Fibroblast of the aortic adventitia (primary cell): ENCODE data around the gene DCP2. TPM values are rescaled to one million over a fixed set of nuclear protein-coding genes. Genes with fewer than 3 reads are reported as not detected.
A peak's percentile ranks its signal among the peaks of the same experiment; 100 is the strongest.

Experiments
- DNase-seq: peaks from one replicate; pipeline ENCODE4 v3.0.0-alpha.2; 2010; ENCODE audit warnings: low read depth
- H3K4me3 ChIP-seq: 2 replicates; pipeline ENCODE4 v1.5.1; 2011; ENCODE audit warnings: low read depth, mild to moderate bottlenecking, control low read depth, low read length, moderate library complexity
- total RNA-seq: library from RNA; depleted of rRNA; stranded (reverse); fragments of >200 nt; gene quantifications from 2 replicates; pipeline ENCODE4 v1.2.3, GENCODE V29; 2012; ENCODE audit warnings: low replicate concordance
- TF ChIP-seq, protein P1 (sequence below): IDR thresholded peaks from 2 replicates; pipeline ENCODE4 v1.5.1; 2011; ENCODE audit warnings: mild to moderate bottlenecking, low read length, control low read depth, inconsistent platforms; ENCODE audit not compliant: insufficient read depth

DCP2 gene
- total RNA-seq, 1 donor, result 34.4 TPM

DNA sequence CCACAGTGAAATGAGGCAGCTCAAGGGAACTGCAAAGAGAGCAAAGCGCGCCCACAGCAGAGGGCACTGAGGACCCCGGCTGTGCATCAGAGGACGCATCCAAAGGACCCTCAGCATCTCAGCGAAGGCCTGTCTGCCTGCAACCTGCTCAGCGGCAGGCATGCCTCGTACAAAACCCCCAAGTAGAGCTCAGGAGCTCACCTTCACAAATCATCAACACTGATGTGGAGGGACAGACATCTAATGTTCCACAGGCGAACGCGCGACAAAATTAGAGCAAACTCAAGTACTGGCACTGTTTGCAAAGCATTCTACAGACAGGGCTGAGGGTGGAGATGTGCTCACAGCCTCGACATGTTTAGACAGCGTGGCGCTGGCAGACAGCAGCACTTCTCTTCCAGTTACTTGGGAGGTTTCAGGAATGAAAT is 81.0 kb downstream of the DCP2 start:
- TF ChIP-seq, protein P1, sequence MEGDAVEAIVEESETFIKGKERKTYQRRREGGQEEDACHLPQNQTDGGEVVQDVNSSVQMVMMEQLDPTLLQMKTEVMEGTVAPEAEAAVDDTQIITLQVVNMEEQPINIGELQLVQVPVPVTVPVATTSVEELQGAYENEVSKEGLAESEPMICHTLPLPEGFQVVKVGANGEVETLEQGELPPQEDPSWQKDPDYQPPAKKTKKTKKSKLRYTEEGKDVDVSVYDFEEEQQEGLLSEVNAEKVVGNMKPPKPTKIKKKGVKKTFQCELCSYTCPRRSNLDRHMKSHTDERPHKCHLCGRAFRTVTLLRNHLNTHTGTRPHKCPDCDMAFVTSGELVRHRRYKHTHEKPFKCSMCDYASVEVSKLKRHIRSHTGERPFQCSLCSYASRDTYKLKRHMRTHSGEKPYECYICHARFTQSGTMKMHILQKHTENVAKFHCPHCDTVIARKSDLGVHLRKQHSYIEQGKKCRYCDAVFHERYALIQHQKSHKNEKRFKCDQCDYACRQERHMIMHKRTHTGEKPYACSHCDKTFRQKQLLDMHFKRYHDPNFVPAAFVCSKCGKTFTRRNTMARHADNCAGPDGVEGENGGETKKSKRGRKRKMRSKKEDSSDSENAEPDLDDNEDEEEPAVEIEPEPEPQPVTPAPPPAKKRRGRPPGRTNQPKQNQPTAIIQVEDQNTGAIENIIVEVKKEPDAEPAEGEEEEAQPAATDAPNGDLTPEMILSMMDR, result no peak
- no peak overlapping the region for H3K4me3 ChIP-seq
- DNase-seq, result no peak

DNA sequence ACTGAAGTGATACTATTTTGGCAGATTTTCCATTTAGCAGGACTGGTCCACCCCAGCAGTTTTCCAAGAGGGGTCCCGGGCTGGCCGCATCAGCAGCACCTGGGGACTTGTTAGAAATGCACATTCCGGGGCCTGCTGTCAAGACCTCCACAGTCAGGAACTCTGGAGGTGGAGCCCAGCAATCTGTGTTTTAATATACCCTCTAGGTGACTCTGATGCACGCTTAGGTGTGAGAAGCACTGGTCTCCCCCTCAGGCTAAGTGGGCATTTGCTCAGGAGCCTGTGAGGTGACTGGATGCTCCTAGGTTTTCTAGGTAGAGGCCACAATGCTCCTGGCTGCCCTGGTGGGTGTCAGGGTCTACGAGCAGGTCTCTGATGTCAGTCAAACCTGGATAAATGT is 81.7 kb downstream of the DCP2 start:
- H3K4me3 ChIP-seq, result no peak overlapping the region
- TF ChIP-seq, protein P1, result no peak
- DNase-seq, result no peak

DNA sequence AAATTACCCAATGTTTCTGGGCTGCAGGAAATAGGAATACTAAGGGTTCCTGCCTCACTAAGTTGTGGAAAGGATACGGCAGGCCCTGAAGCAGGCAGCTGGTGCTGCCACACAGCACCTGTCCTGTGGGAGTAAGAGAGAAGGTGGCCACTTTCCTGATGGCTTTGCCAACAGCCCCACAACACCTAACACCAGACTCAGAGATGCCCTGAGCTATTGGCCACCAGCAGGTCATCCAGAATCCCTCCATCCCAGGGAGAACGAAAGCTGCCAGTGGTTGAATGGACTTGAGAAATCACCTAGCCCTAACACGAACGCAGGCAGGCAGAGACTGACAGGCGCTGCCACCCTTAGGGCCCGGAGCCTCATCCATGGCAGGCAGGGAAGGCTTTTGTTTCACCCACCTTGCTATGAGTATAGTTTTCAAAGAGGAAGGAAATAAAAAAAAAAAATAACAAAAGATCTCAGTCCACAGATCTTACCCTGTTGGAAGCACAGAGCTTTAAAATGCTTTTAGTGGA is 82.2 kb downstream of the DCP2 start:
- H3K4me3 ChIP-seq, result no peak overlapping the region
- no peak for DNase-seq
- TF ChIP-seq, protein P1, result no peak

DNA sequence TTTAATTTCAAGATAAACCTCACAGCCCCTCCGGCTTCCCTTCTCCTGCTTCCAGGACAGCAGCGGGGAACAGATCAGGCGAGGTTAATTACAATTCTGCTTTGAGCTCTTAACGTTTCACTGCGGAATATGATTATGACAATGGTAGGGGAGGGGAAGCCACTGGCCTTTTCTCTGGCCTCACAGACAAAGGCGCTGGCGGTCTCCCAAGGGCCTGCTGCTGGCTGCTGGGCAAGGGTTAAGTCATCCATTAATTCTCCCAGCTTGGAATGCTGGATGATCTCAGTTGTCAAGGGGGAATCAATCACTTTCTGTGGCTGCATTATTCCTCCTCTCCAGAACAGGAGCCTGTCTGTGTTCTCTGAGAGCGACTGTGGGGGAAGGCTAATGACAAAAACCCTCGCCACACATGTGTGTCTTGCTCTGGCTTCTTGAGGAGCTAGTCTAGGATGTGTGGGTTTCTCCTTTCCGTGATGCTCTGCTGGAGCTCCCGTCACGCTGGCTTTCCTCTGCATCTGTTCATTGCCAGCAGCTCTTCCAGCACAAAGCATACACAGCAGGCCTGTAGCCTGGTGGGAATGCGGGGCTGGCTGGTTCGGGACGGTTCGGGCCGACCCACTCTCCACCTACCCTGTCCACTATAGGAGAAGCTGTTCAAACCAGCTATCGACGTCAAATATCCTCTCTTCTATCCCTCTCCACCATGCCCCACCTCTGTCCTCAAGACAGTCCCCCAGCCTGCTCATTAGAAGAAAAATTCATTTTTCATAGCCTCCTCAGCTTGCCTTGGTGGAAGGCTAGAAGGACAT is 82.8 kb downstream of the DCP2 start:
- peak; percentile 76 for DNase-seq
- TF ChIP-seq, protein P1, result no peak
- H3K4me3 ChIP-seq, result no peak overlapping the region

DNA sequence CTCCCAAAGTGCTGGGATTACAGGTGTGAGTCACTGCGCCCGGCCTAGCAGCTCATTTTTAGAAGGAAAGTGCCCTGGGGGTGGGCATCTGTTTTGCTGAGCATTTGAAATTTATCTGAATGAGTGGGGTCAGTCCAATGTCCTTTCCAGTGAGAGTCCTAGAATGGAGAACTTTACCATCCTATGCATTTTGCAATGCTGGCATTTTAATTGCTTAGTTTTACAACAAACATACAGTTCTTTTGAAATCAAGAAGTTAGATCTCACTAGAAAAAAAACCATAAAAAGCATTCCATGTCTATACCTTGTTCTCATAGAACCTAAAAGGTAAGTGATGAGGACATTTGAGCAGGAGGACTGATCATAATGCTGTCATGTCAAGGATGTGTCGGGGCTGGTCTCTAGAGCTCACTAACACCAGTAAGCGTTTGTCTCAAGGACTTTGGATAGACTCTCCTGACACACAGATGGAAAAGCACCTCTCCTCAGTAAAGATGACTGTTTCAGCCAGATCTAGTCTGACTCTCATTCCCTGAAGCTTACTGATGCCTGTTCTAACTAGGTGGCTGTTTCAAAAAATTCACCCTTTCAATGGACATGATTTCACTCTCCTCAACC is 83.9 kb downstream of the DCP2 start:
- no peak for DNase-seq
- TF ChIP-seq, protein P1, result no peak
- no peak overlapping the region for H3K4me3 ChIP-seq

DNA sequence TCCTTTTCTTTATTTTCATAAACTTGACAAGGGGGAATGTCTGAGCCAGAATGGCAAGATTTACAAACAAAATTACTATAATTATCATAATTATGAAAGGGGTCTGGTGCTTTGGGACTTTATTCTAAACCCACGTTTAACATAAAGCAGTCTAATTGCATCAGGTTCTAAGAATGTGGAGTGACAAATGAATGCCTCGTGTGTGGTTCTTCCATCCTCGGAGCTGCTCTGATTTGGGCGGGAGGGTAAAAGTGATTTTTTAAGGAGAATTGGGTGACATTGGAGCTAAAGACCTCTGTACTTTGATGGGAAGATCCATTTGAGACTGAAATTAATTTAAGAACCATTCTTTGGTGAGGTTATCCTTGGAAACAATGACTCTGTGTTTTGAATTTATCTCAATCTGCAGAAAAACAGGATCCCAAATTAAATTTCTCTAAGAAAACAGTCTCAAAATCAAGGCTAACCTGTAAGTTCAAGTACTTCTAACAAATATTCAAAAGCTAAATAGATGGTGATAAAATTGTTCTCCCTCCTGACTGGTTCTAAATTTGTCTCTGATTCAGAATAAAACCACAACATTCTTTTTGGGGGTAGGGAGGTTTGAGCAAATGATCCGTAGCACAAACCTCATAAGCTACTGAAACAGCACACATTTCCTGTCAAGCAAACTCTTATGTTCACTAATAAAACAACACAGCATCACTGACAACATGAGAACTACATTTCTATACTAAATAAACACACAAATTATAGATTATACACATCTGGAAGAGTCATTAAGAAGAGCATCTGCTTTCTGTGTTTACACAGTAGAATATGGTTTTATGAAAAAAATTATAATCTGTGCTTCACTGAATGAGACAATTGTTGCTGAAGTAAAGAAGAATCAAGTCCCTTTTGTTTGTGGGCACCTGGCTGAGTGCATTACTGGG is 85.5 kb downstream of the DCP2 start:
- DNase-seq, result peak; percentile 74
- no peak overlapping the region for H3K4me3 ChIP-seq
- TF ChIP-seq, protein P1, result no peak
